Esophagus muscularis mucosa (tissue), 4 donors: Measurements from ENCODE around the gene APLF.

Experiments used
- CTCF ChIP-seq, 3 experiments: fragments of 200-600 bp in 2 of 3; fragments of 450-650 bp in 1 of 3; sonication (generic) in 2 of 3; IDR thresholded peaks; one replicate each; pipeline ENCODE4 v1.5.1; 2017 to 2019; ENCODE audit warnings: antibody characterized with exemption in 3 of 3, mild to moderate bottlenecking in 2 of 3, moderate library complexity in 1 of 3
- EP300 ChIP-seq: sonication (generic); formaldehyde crosslinking; IDR thresholded peaks from one replicate; pipeline ENCODE4 v1.6.1; 2017; ENCODE audit warnings: antibody characterized with exemption
- POLR2A ChIP-seq: fragments of 450-650 bp; IDR thresholded peaks from one replicate; pipeline ENCODE4 v1.6.1; 2017; ENCODE audit warnings: antibody characterized with exemption, moderate library complexity, mild to moderate bottlenecking, low read depth
- POLR2AphosphoS5 ChIP-seq, 2 donors: sonication (generic); formaldehyde crosslinking; IDR thresholded peaks; one replicate each; pipeline ENCODE4 v1.6.1; 2017; ENCODE audit warnings: antibody characterized with exemption in 2 of 2

DNA sequence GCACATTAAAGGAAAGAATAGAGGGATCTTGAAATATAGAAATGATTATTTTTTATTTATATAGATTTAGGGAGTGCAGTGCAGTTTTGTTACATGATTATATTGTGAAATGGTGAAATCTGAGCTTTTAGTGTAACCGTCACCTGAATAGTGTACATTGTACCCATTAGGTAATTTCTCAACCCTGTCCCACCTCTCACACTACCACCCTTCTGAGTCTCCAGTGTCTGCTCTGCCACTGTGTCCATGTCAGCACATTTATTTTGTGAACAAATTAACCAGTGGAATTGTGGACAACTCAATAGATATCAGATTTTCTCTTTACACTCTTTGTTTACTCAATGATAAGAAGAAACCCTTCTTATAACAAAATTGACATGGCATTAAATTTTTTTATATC is 24.2 kb downstream of the APLF start:
- no peak for TF ChIP-seq CTCF (IDR thresholded peaks at IDR 0.05)
- no peak for TF ChIP-seq EP300
- no peak for TF ChIP-seq POLR2AphosphoS5 (IDR thresholded peaks at IDR 0.05)
- TF ChIP-seq POLR2A = no peak
